Heart left ventricle (tissue), 13 donors: ENCODE data around the gene CDC42EP5.

Experiments used
- CTCF ChIP-seq, 12 donors: fragments of 200-600 bp; sonication (generic) in 4 of 12; IDR thresholded peaks; one replicate each; pipeline versions ENCODE4 v1.5.0 to v1.8.0; 2018 to 2022; ENCODE audit warnings: antibody characterized with exemption in 12 of 12, mild to moderate bottlenecking in 5 of 12
- POLR2A ChIP-seq, 2 donors: fragments of 450-650 bp; IDR thresholded peaks; one replicate each; pipeline ENCODE4 v1.6.1; 2017; ENCODE audit warnings: antibody characterized with exemption in 2 of 2, mild to moderate bottlenecking in 2 of 2, moderate library complexity in 2 of 2
- donor health status: ischemic (EF 13 %, LVEDD 7.1; RV severe dilation, severe dysfunction).
- donor health status: DM: no; HTN: yes; CAD: no.
- donor health status: DM: no; HTN: no; CAD: no.
- donor health status: ischemic (EF 25% LVEDD 6.9; RV normal size, moderate dysfunction).
- donor health status: ischemic (EF 25% LVEDD 5.7; RV mildly dilated, moderate dysfunction).
- donor health status: ischemic (EF 35%, LVEDD 5.7; RV mildly dilated, moderate dysfunction).
- donor health status: nonischemic (EF 11% LVEDD 7.7; RV severe dilation, severe dysfunction).
- donor health status: DM: yes; HTN: yes; CAD: no.
- donor health status: PGD.
- donor health status: ischemic (EF 29% LVEDD 5.4; RV normal size, mild dysfunction).
- donor health status: nonischemic (EF 23%, LVEDD 6.1; RV moderate dilation, normal function).

- no peak for TF ChIP-seq CTCF (IDR thresholded peaks at IDR 0.05)
- no peak for TF ChIP-seq POLR2A (IDR thresholded peaks at IDR 0.05)
These were observed 12.8 kb upstream of the CDC42EP5 start for GRCh38 chr19:54485851-54486250.
